ENCODE results near the gene UNC119.

Gene UNC119

GRCh38 chr17:28530250-28530649, 22.2 kb downstream of the UNC119 start:
- TF ChIP-seq EZH2phosphoT487 (IDR thresholded peaks at IDR 0.05; ENCODE audit: borderline replicate concordance) = no peak
- TF ChIP-seq, protein P1, sequence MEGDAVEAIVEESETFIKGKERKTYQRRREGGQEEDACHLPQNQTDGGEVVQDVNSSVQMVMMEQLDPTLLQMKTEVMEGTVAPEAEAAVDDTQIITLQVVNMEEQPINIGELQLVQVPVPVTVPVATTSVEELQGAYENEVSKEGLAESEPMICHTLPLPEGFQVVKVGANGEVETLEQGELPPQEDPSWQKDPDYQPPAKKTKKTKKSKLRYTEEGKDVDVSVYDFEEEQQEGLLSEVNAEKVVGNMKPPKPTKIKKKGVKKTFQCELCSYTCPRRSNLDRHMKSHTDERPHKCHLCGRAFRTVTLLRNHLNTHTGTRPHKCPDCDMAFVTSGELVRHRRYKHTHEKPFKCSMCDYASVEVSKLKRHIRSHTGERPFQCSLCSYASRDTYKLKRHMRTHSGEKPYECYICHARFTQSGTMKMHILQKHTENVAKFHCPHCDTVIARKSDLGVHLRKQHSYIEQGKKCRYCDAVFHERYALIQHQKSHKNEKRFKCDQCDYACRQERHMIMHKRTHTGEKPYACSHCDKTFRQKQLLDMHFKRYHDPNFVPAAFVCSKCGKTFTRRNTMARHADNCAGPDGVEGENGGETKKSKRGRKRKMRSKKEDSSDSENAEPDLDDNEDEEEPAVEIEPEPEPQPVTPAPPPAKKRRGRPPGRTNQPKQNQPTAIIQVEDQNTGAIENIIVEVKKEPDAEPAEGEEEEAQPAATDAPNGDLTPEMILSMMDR (conservative IDR thresholded peaks at IDR 0.05; ENCODE audit: low read length) = no peak
- Histone ChIP-seq H3K4me1 (ENCODE audit: insufficient read depth, low read length, poor library complexity, severe bottlenecking) (no peaks in the 10 kb centered on the region), H3K36me3 (ENCODE audit: insufficient read depth, low read length) (no peaks in the 10 kb centered on the region), H3F3A (ENCODE audit: low read depth) (no peaks in the 10 kb centered on the region), H3K9me3 (ENCODE audit: insufficient read depth, low read depth, low read length) (no peaks in the 10 kb centered on the region), H4K20me1 (ENCODE audit: insufficient read depth, low read length, poor library complexity, severe bottlenecking) (no peaks in the 10 kb centered on the region), H2AFZ (ENCODE audit: low read length) (no peak overlapping the region), H3K4me3 (ENCODE audit: low read length, poor library complexity, severe bottlenecking) (no peak overlapping the region), H3K27me3 (ENCODE audit: insufficient read depth, low read length, poor library complexity, severe bottlenecking) (no peaks in the 10 kb centered on the region), H3K9ac (ENCODE audit: low read depth, low read length, poor library complexity, severe bottlenecking) (no peak overlapping the region), H3K4me2 (ENCODE audit: low read depth, low read length, poor library complexity, severe bottlenecking) (no peak overlapping the region), H3K9me2 (replicated peaks; ENCODE audit: low read depth, low read length) (no peaks in the 10 kb centered on the region), H3K79me2 (ENCODE audit: insufficient read depth, low read length) (no peaks in the 10 kb centered on the region)

- Histone ChIP-seq H4K20me1 (ENCODE audit: insufficient read depth, low read length, poor library complexity, severe bottlenecking) (no peaks in the 10 kb centered on the region), H3F3A (ENCODE audit: low read depth) (no peaks in the 10 kb centered on the region), H3K4me2 (ENCODE audit: low read depth, low read length, poor library complexity, severe bottlenecking) (no peak overlapping the region), H3K4me3 (ENCODE audit: low read length, poor library complexity, severe bottlenecking) (no peak overlapping the region), H3K9me2 (replicated peaks; ENCODE audit: low read depth, low read length) (no peaks in the 10 kb centered on the region), H3K36me3 (ENCODE audit: insufficient read depth, low read length) (no peaks in the 10 kb centered on the region), H3K9ac (ENCODE audit: low read depth, low read length, poor library complexity, severe bottlenecking) (no peak overlapping the region), H2AFZ (ENCODE audit: low read length) (no peak overlapping the region), H3K27me3 (ENCODE audit: insufficient read depth, low read length, poor library complexity, severe bottlenecking) (no peaks in the 10 kb centered on the region), H3K9me3 (ENCODE audit: insufficient read depth, low read depth, low read length) (no peaks in the 10 kb centered on the region), H3K4me1 (ENCODE audit: insufficient read depth, low read length, poor library complexity, severe bottlenecking) (no peaks in the 10 kb centered on the region), H3K79me2 (ENCODE audit: insufficient read depth, low read length) (no peaks in the 10 kb centered on the region)
- TF ChIP-seq EZH2phosphoT487 (IDR thresholded peaks at IDR 0.05; ENCODE audit: borderline replicate concordance) = no peak
- TF ChIP-seq, protein P1 (conservative IDR thresholded peaks at IDR 0.05; ENCODE audit: low read length) = no peak
Observed at GRCh38 chr17:28529013-28529400, 23.4 kb downstream of the UNC119 start.

- H3K27me3 ChIP-seq (ENCODE audit: insufficient read depth, low read length, poor library complexity, severe bottlenecking) = no peaks in the 10 kb centered on the region
- no peak overlapping the region for H3K4me3 ChIP-seq (ENCODE audit: low read length, poor library complexity, severe bottlenecking)
- no peaks in the 10 kb centered on the region for H3K9me3 ChIP-seq (ENCODE audit: insufficient read depth, low read depth, low read length)
- H3K4me2 ChIP-seq (ENCODE audit: low read depth, low read length, poor library complexity, severe bottlenecking) = no peak overlapping the region
- H3K9ac ChIP-seq (ENCODE audit: low read depth, low read length, poor library complexity, severe bottlenecking) = no peak overlapping the region
- H3F3A ChIP-seq (ENCODE audit: low read depth) = no peaks in the 10 kb centered on the region
- H3K4me1 ChIP-seq (ENCODE audit: insufficient read depth, low read length, poor library complexity, severe bottlenecking) = no peaks in the 10 kb centered on the region
- no peaks in the 10 kb centered on the region for H4K20me1 ChIP-seq (ENCODE audit: insufficient read depth, low read length, poor library complexity, severe bottlenecking)
- TF ChIP-seq, protein P1 (conservative IDR thresholded peaks at IDR 0.05; ENCODE audit: low read length) = no peak
- H3K36me3 ChIP-seq (ENCODE audit: insufficient read depth, low read length) = no peaks in the 10 kb centered on the region
- H3K9me2 ChIP-seq (replicated peaks; ENCODE audit: low read depth, low read length) = no peaks in the 10 kb centered on the region
- no peak overlapping the region for H2AFZ ChIP-seq (ENCODE audit: low read length)
- H3K79me2 ChIP-seq (ENCODE audit: insufficient read depth, low read length) = no peaks in the 10 kb centered on the region
Observed at GRCh38 chr17:28528327-28529012, 24.0 kb downstream of the UNC119 start.
